ENCODE data around the gene FRMD5.
A peak's percentile ranks its signal among the peaks of the same experiment; 100 is the strongest.

The FRMD5 gene

GRCh38 chr15:43942194-43942593, 252.9 kb downstream of the FRMD5 start:
- no peak overlapping the region for H2AFZ ChIP-seq (ENCODE audit: low read depth)
- H3K79me2 ChIP-seq (ENCODE audit: insufficient read depth, low read depth) = no peaks in the 10 kb centered on the region

GRCh38 chr15:43941555-43941954, 253.5 kb downstream of the FRMD5 start:
- H3K36me3 ChIP-seq (ENCODE audit: insufficient read depth) = no peaks in the 10 kb centered on the region
- H2AFZ ChIP-seq (ENCODE audit: low read depth) = no peak overlapping the region
- no peak overlapping the region for H3K4me2 ChIP-seq
- no peaks in the 10 kb centered on the region for H3K79me2 ChIP-seq (ENCODE audit: insufficient read depth, low read depth)
- H3K4me3 ChIP-seq (IDR thresholded peaks at IDR 0.05; ENCODE audit: insufficient read depth, low read depth, low read length) = no peak overlapping the region
- H3K27me3 ChIP-seq (ENCODE audit: insufficient read depth, low read depth) = no peaks in the 10 kb centered on the region
- no peaks in the 10 kb centered on the region for H4K20me1 ChIP-seq (ENCODE audit: insufficient read depth)
- no peak for TF ChIP-seq CTCF (conservative IDR thresholded peaks at IDR 0.05; ENCODE audit: low read depth, low read length)
- H3K4me1 ChIP-seq (ENCODE audit: low read depth, poor library complexity, severe bottlenecking) = no peaks in the 10 kb centered on the region
- no peak overlapping the region for H3K27ac ChIP-seq
- H3K9ac ChIP-seq = no peak overlapping the region

More at GRCh38 chr15:43942194-43942593, 252.9 kb downstream of the FRMD5 start:
- Histone ChIP-seq H3K27ac (no peak overlapping the region), H3K36me3 (ENCODE audit: insufficient read depth) (no peaks in the 10 kb centered on the region), H3K4me3 (IDR thresholded peaks at IDR 0.05; ENCODE audit: insufficient read depth, low read depth, low read length) (no peak overlapping the region), H3K27me3 (ENCODE audit: insufficient read depth, low read depth) (no peaks in the 10 kb centered on the region), H3K9ac (no peak overlapping the region), H3K4me2 (no peak overlapping the region), H4K20me1 (ENCODE audit: insufficient read depth) (no peaks in the 10 kb centered on the region), H3K4me1 (ENCODE audit: low read depth, poor library complexity, severe bottlenecking) (no peaks in the 10 kb centered on the region)
- no peak for TF ChIP-seq CTCF (conservative IDR thresholded peaks at IDR 0.05; ENCODE audit: low read depth, low read length)

GRCh38 chr15:43941071-43941470, 254.0 kb downstream of the FRMD5 start:
- H3K36me3 ChIP-seq (ENCODE audit: insufficient read depth) = no peaks in the 10 kb centered on the region
- H3K79me2 ChIP-seq (ENCODE audit: insufficient read depth, low read depth) = no peaks in the 10 kb centered on the region
- no peak overlapping the region for H3K4me3 ChIP-seq (IDR thresholded peaks at IDR 0.05; ENCODE audit: insufficient read depth, low read depth, low read length)
- H3K4me1 ChIP-seq (ENCODE audit: low read depth, poor library complexity, severe bottlenecking) = no peaks in the 10 kb centered on the region
- no peak overlapping the region for H3K27ac ChIP-seq
- TF ChIP-seq CTCF (conservative IDR thresholded peaks at IDR 0.05; ENCODE audit: low read depth, low read length) = no peak
- H4K20me1 ChIP-seq (ENCODE audit: insufficient read depth) = no peaks in the 10 kb centered on the region
- no peak overlapping the region for H2AFZ ChIP-seq (ENCODE audit: low read depth)
- no peak overlapping the region for H3K9ac ChIP-seq
- H3K4me2 ChIP-seq = no peak overlapping the region
- no peaks in the 10 kb centered on the region for H3K27me3 ChIP-seq (ENCODE audit: insufficient read depth, low read depth)

GRCh38 chr15:43939070-43939469, 256.0 kb downstream of the FRMD5 start:
- Histone ChIP-seq H3K4me3 (IDR thresholded peaks at IDR 0.05; ENCODE audit: insufficient read depth, low read depth, low read length) (no peak overlapping the region), H3K36me3 (ENCODE audit: insufficient read depth) (no peaks in the 10 kb centered on the region), H3K27ac (no peak overlapping the region), H3K4me1 (ENCODE audit: low read depth, poor library complexity, severe bottlenecking) (no peaks in the 10 kb centered on the region), H2AFZ (ENCODE audit: low read depth) (no peak overlapping the region), H4K20me1 (ENCODE audit: insufficient read depth) (no peaks in the 10 kb centered on the region), H3K27me3 (ENCODE audit: insufficient read depth, low read depth) (no peaks in the 10 kb centered on the region), H3K79me2 (ENCODE audit: insufficient read depth, low read depth) (no peaks in the 10 kb centered on the region), H3K9ac (no peak overlapping the region), H3K4me2 (no peak overlapping the region)
- peak; percentile 50 for TF ChIP-seq CTCF (conservative IDR thresholded peaks at IDR 0.05; ENCODE audit: low read depth, low read length)
